Epidermal melanocyte (primary cell): Measurements from ENCODE around the gene WASF2.
"Not testable (repeated sequence)": the region's sequence is repeated elsewhere in the genome, so short reads cannot be mapped to it uniquely, and the experiment has no call there.

Source experiments
- DNase-seq: peaks from one replicate; pipeline ENCODE4 v3.0.0; 2011; ENCODE audit warnings: low spot score; ENCODE audit not compliant: insufficient read length

Gene WASF2

GRCh38 chr1:27455139-27455811, 34.7 kb downstream of the WASF2 start:
- no peak for DNase-seq

- DNase-seq: no peak
These were observed 35.4 kb downstream of the WASF2 start for GRCh38 chr1:27454610-27455009.

GRCh38 chr1:27451343-27451742, 38.6 kb downstream of the WASF2 start:
- DNase-seq: no peak

GRCh38 chr1:27448982-27449381, 41.0 kb downstream of the WASF2 start:
- no peak for DNase-seq

DNA sequence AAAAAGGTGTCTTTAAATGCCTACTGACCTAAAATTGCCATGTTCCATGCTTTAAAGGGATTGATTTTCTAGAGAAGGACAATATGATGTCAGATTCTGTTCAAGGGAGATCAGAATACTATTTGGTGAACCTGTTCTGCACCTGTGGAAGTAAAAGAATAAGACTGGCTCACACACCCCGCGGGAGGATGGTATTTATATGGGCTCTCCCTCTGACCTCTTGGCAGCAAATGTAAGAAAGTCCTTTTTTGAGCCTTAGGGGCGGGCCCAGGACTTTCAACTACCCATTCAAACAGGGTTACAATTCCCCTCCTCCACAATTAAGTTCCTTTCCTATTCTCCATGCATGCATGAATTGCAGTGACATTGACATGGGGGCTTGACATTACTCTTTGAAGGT, 42.1 kb downstream of the WASF2 start:
- DNase-seq: no peak

DNA sequence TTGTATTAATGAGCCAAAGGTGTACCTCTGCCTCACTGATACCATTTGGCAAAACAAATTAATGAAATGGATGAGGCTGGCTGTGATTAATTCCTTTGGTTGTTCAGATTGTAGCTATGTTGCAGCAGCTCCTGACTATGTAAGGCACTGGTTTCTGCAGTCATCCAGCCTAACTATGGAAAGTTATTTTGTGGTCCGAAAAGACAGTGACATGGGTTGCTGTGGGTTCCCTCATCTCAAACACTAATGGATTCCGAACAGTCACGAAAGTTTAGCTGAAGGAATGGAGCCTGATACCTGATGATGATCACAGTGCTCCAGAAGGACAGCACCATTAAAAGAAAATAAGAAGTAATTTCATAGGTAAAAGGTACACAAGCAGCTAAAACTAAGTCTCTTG, 42.6 kb downstream of the WASF2 start:
- no peak for DNase-seq

- DNase-seq: no peak
These were observed 43.4 kb downstream of the WASF2 start for GRCh38 chr1:27446496-27447020.

DNA sequence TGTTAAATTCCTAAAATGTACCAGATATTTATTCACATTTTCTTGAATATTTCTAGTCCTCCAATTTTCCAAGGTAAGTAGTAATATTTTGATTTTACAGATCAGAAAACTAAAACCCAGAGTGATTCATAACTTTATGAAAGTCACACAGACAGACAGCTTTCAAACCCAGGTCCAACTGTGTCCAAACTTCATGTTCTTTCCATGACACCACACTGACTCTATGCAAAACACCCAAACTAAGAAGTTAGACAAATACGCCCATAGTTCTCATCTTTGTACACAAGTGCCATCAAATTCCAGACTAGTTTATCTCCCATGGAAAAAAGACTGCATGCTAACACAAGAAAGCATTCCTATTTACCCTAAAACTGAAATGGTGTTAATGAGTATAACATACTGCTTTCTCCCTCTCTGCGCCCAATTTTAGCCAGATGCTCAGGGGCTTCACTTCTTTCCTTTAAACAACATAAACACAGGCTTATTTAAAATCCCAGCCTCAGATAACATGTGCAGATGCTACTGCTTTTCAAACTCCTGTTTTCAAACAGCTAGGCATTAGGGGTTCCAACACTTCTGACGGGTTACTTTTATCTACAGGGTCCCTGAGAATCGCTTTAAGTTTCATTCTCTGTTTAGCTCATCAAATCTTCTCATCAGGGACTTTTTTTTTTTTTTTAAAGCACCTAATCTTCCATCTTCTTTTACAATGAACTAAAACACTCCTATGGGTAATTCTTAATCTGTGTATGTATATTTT, 44.6 kb downstream of the WASF2 start:
- DNase-seq: no peak

- DNase-seq: no peak
These were observed 45.3 kb downstream of the WASF2 start for GRCh38 chr1:27444632-27445031.

DNA sequence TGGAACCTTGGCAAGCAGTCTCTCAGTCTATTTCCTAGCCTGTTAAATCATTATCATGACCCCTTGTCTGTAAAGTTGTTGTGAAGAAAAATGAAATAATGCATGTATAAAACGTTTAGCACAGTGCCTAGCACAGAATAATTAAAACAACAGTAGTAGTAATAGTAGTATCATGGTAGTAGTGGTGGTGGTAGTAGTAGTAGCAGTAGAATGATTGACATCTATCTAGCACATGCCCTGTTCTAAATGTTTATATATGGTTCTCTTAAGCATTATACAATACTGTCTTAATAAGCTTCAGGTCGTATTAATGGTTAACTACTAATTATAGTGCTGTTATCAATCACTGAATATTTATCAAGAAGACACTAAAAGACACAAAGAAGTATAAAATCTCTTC, 50.8 kb downstream of the WASF2 start:
- no peak for DNase-seq

GRCh38 chr1:27438621-27439061, 51.3 kb downstream of the WASF2 start:
- no peak for DNase-seq

DNA sequence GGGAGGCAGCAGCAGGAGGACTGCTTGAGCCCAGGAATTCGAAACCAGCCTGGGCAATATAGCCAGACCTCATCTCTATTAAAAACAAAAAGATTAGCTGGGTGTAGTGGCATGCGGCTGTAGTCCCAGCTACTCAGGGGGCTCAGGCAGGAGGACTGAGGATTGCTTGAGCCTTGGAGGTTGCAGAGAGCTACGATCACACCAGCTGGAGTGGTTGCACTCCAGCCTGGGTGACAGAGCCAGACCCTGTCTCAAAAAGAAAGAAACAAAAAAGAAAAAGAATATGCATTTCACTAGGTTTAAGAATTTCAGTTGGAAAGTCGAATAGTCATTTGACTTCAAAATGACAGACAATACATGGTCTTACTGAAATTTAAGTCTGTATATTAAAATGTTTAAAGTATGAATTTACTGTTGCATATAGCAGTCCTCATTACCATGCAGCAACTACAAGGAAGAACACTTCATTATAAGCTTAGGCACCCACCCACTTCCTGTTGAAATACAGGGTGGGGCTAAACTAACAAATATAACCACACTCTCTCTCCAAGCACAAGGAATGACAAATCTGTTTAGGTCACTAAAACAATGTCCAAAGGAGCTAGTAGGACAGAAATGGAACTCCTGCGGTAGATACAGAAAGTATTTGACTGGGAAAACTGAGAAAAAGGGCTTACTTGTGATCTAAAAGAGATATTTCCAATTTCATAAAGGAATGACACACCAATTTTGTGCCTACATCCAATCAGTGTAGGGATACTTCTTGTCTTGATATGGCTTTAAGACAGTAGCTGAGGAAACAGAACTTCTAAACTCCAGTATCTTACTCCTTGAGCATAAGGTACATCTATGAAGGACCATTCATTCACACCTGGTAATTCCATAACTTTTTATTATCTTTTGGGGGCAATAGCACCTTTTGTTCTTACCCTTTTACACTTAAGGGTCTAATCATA, 53.5 kb downstream of the WASF2 start:
- peak; percentile 60 for DNase-seq

DNA sequence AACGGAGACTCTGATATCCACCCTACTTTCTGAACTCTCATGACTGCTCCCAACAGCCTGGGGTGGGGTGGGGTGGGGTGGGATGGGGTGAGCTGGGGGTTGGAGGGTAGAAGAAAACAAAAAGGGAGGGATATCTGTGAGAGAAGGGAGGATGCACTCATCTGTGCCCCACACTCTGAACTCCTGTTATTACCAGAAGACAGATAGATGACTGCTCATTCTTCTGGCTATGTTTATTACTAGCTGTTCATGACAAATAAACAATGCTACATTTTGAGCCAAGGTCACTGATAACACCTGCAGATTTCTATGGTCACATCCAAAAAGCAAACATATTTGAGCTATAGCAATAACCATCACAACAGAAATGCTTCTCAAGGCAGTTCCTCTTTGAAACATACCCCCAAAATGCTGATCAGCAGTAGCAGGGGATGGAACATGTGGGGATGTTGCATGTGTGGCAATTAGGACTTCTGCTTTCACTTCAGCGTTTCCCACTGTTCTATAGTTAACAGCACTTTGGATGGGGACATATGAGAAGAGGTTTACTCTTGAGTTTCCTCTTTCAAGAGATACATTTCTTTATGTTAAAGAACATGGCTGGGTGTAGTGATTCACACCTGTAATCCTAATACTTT, 54.3 kb downstream of the WASF2 start:
- DNase-seq: no peak

GRCh38 chr1:27433706-27434105, 56.3 kb downstream of the WASF2 start:
- no peak for DNase-seq

DNA sequence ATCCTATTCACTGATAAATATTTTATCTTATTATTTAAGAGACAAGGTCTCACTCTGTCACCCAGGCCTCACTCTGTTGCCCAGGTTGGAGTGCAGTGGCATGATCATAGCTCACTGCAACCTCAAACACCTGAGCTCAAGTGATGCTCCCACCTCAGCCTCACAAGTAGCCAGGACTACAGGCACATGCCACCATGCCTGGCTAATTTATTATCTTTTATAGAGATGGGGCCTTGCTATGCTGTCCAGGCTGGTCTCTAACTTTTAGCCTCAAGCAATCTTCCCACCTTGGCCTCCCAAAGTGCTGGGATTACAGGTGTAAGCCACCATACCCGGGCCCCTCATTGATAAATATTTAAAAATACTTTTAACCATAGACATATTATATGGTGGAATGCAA, 57.2 kb downstream of the WASF2 start:
- not testable (repeated sequence) for DNase-seq

GRCh38 chr1:27431601-27431940, 58.4 kb downstream of the WASF2 start:
- DNase-seq: no peak

GRCh38 chr1:27430903-27431600, 58.9 kb downstream of the WASF2 start:
- DNase-seq: no peak

- DNase-seq: no peak
These were observed 60.9 kb downstream of the WASF2 start for GRCh38 chr1:27429029-27429425.

DNA sequence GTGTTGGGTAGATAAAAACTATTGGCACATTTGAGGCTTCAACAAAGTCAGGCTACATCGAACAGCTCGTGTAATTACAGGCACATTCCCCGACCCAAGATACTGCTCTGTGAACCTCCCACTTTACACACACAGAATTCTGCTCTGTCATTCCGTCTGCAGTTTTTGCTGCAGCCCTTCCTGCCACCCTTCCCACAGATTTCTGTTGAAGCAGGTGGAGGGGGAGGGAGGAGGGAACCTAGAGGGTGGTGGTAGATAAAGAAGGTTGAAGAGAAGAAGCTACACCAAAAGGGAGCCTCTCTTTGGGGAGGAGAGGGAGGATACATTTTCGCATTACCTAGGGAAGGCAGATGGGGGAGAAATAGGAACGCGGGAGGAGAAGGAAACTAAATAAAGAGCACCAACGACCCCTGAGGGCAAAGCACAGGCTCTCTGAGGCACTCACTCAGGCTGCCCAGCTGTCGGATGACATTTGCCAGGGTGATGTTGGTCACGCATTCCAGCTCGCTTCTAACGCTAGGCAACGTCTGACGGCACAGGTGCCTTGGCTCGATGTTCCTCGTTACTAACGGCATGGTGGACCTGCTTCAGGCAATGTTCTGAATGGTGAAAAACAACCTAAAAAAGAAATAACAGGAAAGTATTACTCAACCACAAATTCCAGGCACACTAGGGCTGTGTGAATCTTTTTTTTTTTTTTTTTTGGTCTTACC, 61.5 kb downstream of the WASF2 start:
- DNase-seq: no peak

GRCh38 chr1:27427816-27428315, 62.1 kb downstream of the WASF2 start:
- no peak for DNase-seq
